Stimulated activated CD8-positive, alpha-beta memory T cell treated with anti-CD3 and anti-CD28 coated beads, Interleukin-15, amount 100 ng/mL, for 4 hours (primary cell): ENCODE results near the gene GJC2.

ENCODE experiments used
- DNase-seq, 2 donors: peaks; one replicate each; pipeline ENCODE4 v3.0.0-alpha.2; 2020; ENCODE audit warnings: low read depth in 2 of 2

Gene GJC2

GRCh38 chr1:228158151-228159007, 8.6 kb downstream of the GJC2 start:
- DNase-seq, result no peak

- DNase-seq, result no peak
Measured at GRCh38 chr1:228159008-228159665, 9.4 kb downstream of the GJC2 start.

- no peak for DNase-seq
Measured at GRCh38 chr1:228160201-228160761, 10.6 kb downstream of the GJC2 start.

GRCh38 chr1:228161362-228161761, 11.6 kb downstream of the GJC2 start:
- no peak for DNase-seq

- no peak for DNase-seq
Measured at GRCh38 chr1:228161866-228162265, 12.1 kb downstream of the GJC2 start.

GRCh38 chr1:228162286-228163006, 12.7 kb downstream of the GJC2 start:
- no peak for DNase-seq

GRCh38 chr1:228163007-228163753, 13.4 kb downstream of the GJC2 start:
- no peak for DNase-seq

GRCh38 chr1:228163776-228164519, 14.2 kb downstream of the GJC2 start:
- no peak for DNase-seq

- DNase-seq, result no peak
Measured at GRCh38 chr1:228164561-228165371, 15.0 kb downstream of the GJC2 start.

- DNase-seq, result peak; percentile 99
Measured at GRCh38 chr1:228165372-228166169, 15.8 kb downstream of the GJC2 start, which contains the start of gene IBA57. Gene IBA57, plus strand, starts transcription at chr1:228165804. Its CDS starts 13 bp downstream, at chr1:228165817.

GRCh38 chr1:228166170-228166936, 16.6 kb downstream of the GJC2 start:
- DNase-seq, result peak in 1 of 2 donors; percentile 28

- DNase-seq, result no peak
Measured at GRCh38 chr1:228168563-228169270, 19.0 kb downstream of the GJC2 start.

GRCh38 chr1:228169345-228169744, 19.6 kb downstream of the GJC2 start:
- no peak for DNase-seq

GRCh38 chr1:228170666-228171065, 20.9 kb downstream of the GJC2 start:
- no peak for DNase-seq

- DNase-seq, result no peak
Measured at GRCh38 chr1:228171221-228171891, 21.6 kb downstream of the GJC2 start.

- no peak for DNase-seq
Measured at GRCh38 chr1:228172591-228173527, 23.1 kb downstream of the GJC2 start.
